Measurements from ENCODE around the gene UPP1.

UPP1 gene

GRCh38 chr7:48084727-48085432 is 4.2 kb upstream of the UPP1 start:
- FAIRE-seq, result peak; percentile 95
- DNase-seq (ENCODE audit: extremely low spot score, insufficient read length, low read depth), result peak; percentile 61

DNA sequence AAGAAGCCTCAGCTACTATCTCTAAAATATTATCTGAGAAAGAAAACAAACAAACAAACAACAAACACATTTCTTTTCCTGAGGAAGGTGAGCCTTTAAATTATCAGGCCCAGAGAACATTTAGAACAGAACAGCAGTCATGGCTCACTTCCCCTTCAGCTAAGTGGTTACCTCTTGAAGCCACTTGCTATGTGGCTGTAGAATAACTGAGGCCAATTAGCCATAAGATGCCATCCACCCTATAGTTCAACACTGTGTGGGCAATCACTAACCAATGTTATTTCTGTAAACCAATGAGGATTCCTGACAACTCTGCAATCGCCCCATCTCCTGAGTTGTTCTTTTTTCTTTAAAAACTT is 3.7 kb upstream of the UPP1 start:
- no peak for FAIRE-seq
- no peak for DNase-seq (ENCODE audit: extremely low spot score, insufficient read length, low read depth)

- FAIRE-seq, result no peak
These were observed 3.1 kb upstream of the UPP1 start for GRCh38 chr7:48085942-48086341.

DNA sequence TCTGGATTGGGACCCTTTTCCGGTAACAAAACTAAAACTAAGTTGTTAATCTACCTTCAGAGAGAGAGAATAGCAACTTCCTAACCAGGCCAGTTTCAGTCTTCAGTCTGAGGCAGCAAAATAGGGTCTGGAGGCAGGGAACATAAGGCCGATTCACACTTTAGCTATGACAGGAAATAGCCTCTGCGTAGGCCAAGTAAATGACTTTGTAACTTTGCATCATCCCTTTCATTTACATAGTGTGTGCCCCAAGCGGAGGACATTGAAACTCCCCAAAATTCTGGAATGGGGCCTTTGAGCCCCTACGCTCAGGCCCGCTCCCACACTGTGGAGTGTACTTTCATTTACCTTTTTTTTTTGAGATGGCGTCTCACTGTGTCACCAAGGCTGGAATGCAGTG is 1.7 kb upstream of the UPP1 start:
- FAIRE-seq, result peak; percentile 92
- DNase-seq (ENCODE audit: extremely low spot score, insufficient read length, low read depth), result no peak

More at GRCh38 chr7:48085942-48086341, 3.1 kb upstream of the UPP1 start:
- no peak for DNase-seq (ENCODE audit: extremely low spot score, insufficient read length, low read depth)

DNA sequence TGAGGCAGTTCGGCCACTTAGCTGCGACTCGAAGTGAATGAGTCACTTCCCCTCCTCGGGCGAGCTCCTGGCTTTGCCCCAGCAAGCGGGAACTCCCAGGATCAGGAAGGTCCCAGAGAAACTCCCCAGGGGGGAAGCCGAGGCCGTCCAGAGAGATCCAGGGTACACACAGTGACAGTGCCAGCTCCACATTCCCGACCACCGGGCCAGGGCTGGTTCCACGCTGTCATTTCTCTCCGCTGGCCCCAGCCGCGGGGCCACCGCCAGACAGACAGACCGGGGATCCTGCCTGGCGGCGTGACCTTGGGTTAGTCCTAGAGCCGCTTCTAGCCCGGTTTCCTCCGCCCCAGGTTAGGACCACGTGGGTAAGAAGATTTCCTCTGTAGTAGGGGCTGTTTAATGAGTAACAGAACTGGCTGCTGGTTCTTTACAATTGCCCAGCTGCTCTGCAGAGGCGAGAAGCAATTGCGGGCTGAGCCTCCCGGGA is 463 bp upstream of the UPP1 start:
- FAIRE-seq (peak; percentile 99), DNase-seq (ENCODE audit: extremely low spot score, insufficient read length, low read depth) (peak; percentile 77)

GRCh38 chr7:48090095-48090805 is 1.2 kb downstream of the UPP1 start:
- no peak for DNase-seq (ENCODE audit: extremely low spot score, insufficient read length, low read depth)
- no peak for FAIRE-seq

GRCh38 chr7:48091506-48092433 is 2.7 kb downstream of the UPP1 start:
- DNase-seq (ENCODE audit: extremely low spot score, insufficient read length, low read depth), result no peak
- no peak for FAIRE-seq

- DNase-seq (ENCODE audit: extremely low spot score, insufficient read length, low read depth) (no peak), FAIRE-seq (no peak)
These were observed 5.8 kb downstream of the UPP1 start for GRCh38 chr7:48094861-48095293.

- DNase-seq (ENCODE audit: extremely low spot score, insufficient read length, low read depth), result no peak
- no peak for FAIRE-seq
These were observed 7.2 kb downstream of the UPP1 start for GRCh38 chr7:48096273-48096672.

DNA sequence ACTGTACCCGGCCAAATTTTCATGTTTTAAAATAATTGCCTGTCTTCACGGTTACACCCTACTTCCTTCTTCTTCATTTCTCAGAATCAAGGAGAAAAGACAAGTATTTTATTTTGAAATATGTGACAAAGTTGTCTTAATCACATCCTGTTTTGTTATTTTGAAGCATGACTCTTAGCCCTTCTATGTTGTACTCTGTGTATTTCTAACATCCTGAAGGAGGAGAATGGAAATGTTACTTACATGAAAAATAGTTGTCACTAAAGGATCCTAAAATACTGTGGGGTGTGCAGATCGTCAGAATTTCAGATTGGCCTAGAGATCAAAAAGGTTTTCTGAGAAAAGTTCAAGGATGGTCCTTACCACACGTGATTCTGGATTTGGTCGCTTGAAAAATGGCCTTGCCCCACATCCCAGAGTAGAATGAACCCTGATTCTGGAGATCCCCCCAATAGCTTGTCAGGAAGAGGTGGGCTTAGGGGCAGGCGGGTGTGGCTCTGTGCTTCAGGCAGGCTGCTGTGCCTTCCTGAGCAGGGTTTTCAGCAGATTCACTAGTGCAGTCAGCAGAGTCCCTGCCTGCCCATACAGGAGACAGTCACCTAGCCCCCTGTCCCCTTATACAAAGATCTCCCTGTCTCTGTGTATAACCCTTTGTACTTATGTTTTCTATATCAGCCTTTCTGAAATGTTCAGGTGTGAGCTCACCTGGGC is 8.6 kb downstream of the UPP1 start:
- no peak for FAIRE-seq

DNA sequence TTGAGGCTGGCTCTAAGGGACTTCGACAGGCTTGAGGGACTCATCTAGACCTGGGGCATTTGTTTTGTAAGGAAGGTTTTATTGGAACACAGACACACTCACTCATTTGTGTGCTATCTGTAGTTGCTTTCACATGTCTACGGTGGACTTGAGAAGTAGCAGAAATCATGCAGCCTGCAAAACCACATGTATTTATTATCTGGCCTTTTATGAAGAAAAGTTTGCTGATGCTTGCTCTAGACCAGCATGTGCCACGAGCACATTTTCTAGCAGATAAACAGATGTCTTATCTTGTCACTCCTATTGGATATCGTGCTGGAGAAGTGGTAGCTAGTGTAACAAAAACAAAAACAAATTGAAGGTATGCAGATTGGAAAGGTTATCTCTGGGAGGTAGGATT is 9.8 kb downstream of the UPP1 start:
- DNase-seq (ENCODE audit: extremely low spot score, insufficient read length, low read depth) (no peak), FAIRE-seq (no peak)

More for the DNA sequence above, 8.6 kb downstream of the UPP1 start:
- DNase-seq (ENCODE audit: extremely low spot score, insufficient read length, low read depth), result no peak

- no peak for FAIRE-seq
- no peak for DNase-seq (ENCODE audit: extremely low spot score, insufficient read length, low read depth)
These were observed 10.7 kb downstream of the UPP1 start for GRCh38 chr7:48099781-48100180.

DNA sequence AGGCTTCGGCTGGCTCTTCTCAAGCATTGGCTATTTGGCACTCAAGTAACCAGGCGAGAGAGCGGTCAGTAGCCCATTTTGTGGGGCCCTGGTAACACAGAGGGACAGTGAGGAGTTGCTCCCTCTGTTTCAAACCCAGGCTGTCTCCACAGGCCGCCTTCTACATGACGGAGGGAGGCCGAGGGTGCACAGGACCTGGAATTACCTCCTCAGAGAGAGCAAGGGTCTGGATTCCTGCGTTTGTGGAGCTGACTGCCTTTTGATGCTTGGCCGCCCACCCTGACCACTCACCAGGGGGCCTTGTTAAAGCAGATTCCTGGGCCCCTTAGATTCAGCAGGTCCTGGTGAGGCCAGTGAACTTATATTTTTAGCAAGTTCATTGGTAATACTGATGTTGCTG is 12.3 kb downstream of the UPP1 start:
- no peak for DNase-seq (ENCODE audit: extremely low spot score, insufficient read length, low read depth)
- no peak for FAIRE-seq

DNA sequence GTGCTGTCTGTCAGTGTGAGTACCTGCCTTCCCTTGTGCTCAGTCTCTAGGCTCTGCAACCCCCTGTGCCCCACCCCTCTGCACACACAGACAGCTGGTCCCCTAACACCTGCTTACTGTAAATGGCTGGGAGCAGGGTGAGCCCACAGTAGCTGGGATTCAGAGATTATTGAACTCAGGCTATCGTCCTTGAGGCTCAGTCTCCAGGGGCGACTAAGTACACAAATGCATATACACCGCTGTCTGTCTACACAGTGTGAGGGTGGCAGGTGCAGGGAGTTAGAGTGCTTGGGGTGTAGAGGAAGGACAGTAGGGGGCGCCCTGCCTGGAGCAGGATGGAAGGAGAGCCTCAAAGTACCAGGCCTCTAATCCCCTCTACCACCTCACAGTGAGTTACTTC is 12.9 kb downstream of the UPP1 start:
- FAIRE-seq, result no peak
- DNase-seq (ENCODE audit: extremely low spot score, insufficient read length, low read depth), result no peak

GRCh38 chr7:48102530-48102929 is 13.5 kb downstream of the UPP1 start:
- no peak for FAIRE-seq

GRCh38 chr7:48105045-48105444 is 16.0 kb downstream of the UPP1 start:
- no peak for DNase-seq (ENCODE audit: extremely low spot score, insufficient read length, low read depth)
- FAIRE-seq, result no peak

More at GRCh38 chr7:48102530-48102929, 13.5 kb downstream of the UPP1 start:
- no peak for DNase-seq (ENCODE audit: extremely low spot score, insufficient read length, low read depth)

GRCh38 chr7:48106906-48107659 is 18.0 kb downstream of the UPP1 start:
- FAIRE-seq (no peak), DNase-seq (ENCODE audit: extremely low spot score, insufficient read length, low read depth) (no peak)

- FAIRE-seq, result no peak
- DNase-seq (ENCODE audit: extremely low spot score, insufficient read length, low read depth), result no peak
These were observed 18.9 kb downstream of the UPP1 start for GRCh38 chr7:48107926-48108472.

All from GM18507 (cell line).